Muscle of back (tissue), 13 donors: Measurements from ENCODE around the gene EIF4ENIF1. TPM values are rescaled to one million over a fixed set of nuclear protein-coding genes. Genes with fewer than 3 reads are reported as not detected.
"Not testable (repeated sequence)": the region's sequence is repeated elsewhere in the genome, so short reads cannot be mapped to it uniquely, and the experiment has no call there.

Experiments used
- DNase-seq, 3 donors: peaks; one replicate each; pipeline versions ENCODE4 v3.0.0 to v3.0.0-alpha.2; 2013
- long read RNA-seq, 9 donors: transcript quantifications; one replicate each; lab custom pipeline, GENCODE V29; 2026
- polyA plus RNA-seq, 10 donors: library from polyadenylated mRNA; unstranded; fragments of 120-200 nt; gene quantifications; one replicate each; pipeline ENCODE4 v1.2.1, GENCODE V29; 2013; ENCODE audit not compliant: insufficient read length in 10 of 10

Gene EIF4ENIF1, protein sequence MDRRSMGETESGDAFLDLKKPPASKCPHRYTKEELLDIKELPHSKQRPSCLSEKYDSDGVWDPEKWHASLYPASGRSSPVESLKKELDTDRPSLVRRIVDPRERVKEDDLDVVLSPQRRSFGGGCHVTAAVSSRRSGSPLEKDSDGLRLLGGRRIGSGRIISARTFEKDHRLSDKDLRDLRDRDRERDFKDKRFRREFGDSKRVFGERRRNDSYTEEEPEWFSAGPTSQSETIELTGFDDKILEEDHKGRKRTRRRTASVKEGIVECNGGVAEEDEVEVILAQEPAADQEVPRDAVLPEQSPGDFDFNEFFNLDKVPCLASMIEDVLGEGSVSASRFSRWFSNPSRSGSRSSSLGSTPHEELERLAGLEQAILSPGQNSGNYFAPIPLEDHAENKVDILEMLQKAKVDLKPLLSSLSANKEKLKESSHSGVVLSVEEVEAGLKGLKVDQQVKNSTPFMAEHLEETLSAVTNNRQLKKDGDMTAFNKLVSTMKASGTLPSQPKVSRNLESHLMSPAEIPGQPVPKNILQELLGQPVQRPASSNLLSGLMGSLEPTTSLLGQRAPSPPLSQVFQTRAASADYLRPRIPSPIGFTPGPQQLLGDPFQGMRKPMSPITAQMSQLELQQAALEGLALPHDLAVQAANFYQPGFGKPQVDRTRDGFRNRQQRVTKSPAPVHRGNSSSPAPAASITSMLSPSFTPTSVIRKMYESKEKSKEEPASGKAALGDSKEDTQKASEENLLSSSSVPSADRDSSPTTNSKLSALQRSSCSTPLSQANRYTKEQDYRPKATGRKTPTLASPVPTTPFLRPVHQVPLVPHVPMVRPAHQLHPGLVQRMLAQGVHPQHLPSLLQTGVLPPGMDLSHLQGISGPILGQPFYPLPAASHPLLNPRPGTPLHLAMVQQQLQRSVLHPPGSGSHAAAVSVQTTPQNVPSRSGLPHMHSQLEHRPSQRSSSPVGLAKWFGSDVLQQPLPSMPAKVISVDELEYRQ
- polyA plus RNA-seq: 10 to 100 TPM; 22.1 to 35.3 (median 31.5) TPM
- long read RNA-seq, donor 1, partial matches to known transcripts: 6 of 6 reads
- long read RNA-seq, donor 1, other reads (novel, unspliced or antisense): 0 of 6 reads
- long read RNA-seq, donor 2, partial matches to known transcripts: 61 of 86 reads
- long read RNA-seq, donor 2, other reads (novel, unspliced or antisense): 25 of 86 reads
- long read RNA-seq, donor 3: 0 reads
- long read RNA-seq, donor 4: 0 reads
- long read RNA-seq, donor 5: 0 reads
- long read RNA-seq, donor 6, partial matches to known transcripts: 11 of 11 reads
- long read RNA-seq, donor 6, other reads (novel, unspliced or antisense): 0 of 11 reads
- long read RNA-seq, donor 7: 0 reads
- long read RNA-seq, donor 8: 0 reads
- long read RNA-seq, donor 9: 0 reads

DNA sequence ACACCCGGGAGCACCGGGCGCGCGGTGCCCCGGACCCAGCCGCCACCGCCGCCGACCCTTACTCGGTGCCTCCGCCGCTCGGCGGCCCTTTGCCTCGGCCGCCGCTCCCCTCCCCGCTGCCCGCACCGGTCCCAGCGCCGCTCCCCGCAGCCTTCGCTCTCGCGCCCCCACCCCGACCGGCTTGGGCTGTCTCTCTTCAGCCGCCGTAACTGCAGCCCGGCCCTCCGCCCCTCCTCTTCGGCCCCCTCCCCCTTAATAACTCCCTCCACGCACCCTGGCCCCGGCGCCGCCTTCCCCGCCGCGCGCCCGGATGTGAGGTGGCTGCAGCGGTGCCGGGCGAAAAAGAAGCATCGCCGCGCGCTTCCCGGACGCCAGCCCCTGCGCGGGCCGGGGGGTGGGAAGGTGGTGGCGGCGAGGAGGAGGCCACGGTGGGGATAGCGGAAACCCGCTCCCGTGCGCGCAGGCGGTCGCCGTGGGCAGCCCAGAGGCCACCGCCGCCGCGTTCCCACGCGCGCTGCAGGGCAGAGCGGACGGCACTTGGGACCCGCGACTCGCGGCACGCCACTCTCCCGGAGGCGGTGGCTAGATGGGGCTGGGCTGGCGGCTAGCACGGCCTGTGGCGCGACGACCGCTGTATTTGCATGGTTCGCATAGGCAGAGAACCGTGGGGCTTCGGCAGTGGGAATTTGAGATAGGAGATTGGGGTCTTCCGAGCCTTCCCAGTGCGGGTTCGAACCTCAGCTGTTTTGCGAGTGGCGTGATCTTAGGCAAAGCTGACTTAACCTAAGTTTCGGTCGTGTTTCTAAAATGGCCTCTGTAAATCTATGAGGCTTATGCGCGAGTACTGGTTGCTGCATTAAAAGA lies at the start of gene EIF4ENIF1:
Gene EIF4ENIF1 (minus strand): TSS at position 211 of the 864 bp plus-strand sequence. CDS start 1,124 bp downstream, outside the sequence.
- peak; percentile 88 to 97 (median 92) for DNase-seq

DNA sequence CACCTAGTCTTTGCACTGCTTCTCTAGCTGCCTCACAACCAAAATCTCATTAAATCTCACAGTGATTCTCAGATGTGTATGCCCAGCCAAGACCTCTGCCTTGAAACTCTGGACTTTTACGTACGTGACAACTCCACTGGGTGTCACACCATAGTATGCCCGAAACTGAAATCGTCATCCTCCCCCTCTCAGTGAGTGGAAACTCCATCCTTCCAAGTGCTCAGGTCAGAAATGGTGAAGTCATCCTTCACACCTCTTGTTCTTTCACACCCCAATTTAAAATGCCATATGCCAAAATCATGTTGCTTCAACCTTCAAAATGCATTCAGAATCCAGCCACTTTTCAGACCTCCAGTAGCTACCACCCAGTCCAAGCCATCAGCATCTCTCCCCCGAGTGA lies 49.2 kb upstream of the EIF4ENIF1 start:
- no peak for DNase-seq

DNA sequence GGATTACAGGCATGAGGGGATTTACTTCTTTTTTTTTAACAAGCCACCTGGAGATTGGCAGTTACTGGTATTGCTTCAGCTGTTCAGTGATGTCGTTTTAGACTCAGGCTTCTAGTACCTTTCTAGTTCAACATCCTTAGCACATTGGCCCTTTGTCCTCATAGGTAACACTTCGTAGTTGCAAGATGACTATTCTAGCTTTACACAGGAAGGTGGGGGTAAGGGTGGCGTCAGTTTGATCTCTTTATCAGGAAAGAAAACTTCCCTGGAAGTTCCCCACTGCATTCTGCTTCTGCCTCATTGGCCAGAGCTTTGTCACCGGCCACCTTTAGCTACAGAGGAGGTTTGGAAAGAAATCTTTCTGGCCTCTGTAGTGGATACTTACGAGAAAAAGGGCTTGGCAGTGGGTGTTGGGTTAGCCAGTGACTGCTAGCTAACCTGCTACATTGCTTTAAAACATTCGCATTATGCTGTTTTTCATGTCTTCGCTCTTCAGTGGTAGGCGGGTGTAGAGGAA lies 47.4 kb upstream of the EIF4ENIF1 start:
- DNase-seq: no peak

DNA sequence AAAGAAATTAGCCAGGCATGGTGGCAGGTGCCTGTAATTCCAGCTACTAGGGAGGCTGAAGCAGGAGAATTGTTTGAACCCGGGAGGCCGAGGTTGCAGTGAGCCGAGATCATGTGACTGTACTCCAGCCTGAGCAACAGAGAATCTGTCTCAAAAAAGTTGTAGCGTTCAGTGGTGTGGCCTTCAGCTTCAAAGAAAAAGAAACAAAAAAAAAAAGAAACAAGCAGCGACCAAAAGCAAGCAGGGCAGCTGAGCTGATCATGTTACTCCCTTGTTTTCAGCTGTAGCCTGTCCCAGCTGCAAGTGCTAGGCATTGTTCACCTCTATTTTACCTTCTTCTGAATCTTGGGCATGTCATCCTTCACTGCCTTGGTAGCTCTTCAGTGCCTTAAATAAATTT lies 43.7 kb upstream of the EIF4ENIF1 start:
- DNase-seq: no peak

DNA sequence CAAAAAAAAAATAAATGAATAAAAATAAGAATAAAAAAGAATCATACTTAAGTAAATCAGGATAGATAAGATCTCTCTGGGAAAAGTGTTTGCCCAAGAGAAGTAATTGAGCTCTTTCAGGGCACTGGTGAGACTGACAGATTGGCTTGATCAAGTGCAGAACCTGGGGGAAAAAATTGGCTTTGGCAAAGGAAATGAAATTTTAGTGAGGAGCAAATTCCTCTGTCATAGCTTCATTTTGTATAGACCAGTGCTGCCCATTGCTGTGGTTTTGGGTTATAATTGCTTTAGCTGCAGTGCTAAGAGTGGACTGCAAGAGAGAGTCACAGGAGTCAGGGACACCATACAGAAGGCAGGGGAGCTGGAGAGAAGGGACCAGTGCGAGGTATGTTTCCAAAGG lies 42.4 kb upstream of the EIF4ENIF1 start:
- peak in 1 of 3 donors; percentile 20 for DNase-seq

DNA sequence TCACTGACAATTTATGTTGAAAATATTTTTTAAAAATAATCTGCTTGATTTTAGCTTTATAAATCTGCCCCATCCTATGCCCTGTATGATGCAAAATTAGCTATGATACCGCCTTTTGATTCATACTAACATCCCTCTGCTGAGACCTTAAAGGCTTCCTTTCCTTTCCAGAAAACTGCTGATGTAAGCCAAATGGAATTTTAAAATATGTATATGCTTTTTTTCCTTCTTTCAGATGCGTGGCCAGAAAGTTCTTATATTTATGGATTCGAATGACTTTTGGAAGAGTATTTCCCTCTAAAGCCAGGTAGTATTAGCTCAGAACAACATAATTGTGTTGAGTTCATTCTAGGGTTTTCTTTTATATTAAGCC lies 41.2 kb upstream of the EIF4ENIF1 start:
- DNase-seq: peak; percentile 34 to 79 (median 49)

DNA sequence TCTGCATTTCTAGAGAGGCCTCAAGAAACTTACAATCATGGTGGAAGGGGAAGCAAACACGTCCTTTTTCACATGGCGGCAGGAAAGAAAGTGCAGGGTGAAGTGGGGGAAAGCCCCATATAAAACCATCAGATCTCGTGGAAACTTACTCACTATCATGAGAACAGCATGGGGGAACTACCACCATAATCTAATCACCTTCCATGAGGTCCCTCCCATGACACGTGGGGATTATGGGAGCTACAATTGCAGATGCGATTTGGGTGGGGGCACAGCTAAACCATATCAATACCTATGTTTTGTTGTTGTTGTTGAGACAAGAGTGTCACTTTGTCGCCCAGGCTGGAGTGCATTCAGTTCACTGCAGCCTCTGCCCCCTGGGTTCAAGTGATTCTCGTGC lies 36.6 kb upstream of the EIF4ENIF1 start:
- DNase-seq: no peak

DNA sequence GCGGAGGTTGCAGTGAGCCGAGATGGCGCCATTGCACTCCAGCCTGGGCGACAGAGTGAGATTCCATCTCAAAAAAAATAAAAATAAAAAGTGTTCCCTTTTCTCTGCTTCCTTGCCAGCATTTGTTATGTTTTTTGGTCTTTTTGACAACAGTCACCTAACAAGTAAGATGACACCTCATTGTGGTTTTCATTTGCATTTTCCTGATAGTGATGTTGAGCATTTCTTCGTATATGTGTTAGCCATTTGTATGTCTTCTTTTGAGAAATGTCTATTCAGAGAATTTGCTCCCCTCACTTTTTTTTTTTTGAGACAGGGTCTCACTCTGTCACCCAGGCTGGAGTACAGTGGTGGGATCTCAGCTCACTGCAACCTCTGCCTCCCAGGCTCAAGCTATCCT lies 34.5 kb upstream of the EIF4ENIF1 start:
- not testable (repeated sequence) for DNase-seq

DNA sequence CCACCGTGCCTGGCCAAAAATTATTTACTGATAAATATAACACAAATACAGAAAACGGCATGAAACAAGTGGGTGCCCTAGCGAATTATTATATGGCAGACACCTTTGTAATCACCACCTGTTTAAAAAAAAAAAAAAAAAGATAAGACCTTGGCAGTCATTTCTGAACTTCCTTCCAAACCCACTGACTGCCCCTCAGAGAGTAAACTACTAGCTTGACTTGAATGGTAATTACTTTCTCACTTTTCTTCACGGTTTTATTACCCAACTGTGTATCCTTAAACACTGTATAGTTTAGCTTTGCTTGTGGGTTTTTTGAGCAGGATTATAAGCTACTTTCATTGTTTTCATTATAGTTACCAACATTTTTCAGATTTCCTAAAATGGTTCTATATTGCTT lies 30.4 kb upstream of the EIF4ENIF1 start:
- DNase-seq: no peak

DNA sequence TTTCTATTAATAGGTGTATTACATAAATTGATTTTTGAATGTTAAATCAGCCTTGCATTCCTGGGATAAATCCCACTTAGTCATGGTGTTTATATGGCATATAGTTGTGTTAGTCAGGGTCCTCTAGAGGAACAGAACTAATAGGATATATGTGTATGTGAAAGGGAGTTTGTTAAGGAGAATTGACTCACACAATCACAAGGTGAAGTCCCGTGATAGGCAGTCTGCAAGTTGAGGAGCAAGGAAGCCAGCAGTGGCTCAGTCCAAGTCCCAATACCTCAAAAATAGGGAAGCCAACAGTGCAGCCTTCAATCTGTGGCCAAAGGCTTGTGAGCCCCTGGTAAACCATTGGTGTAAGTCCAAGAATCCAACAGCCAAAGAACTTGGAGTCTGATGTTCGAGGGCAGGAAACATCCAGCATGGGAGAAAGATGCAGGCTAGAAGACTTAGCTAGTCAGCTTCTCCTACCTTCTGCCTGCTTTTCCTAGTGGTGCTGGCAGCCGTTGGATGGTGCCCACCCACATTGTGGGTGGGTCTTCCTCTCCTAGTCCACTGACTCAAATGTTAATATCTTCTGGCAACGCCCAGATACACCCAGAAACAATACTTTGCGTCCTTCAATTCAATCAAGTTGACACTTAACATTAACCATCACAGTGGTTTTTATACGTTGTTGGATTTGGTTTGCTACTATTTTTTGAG lies 19.6 kb upstream of the EIF4ENIF1 start:
- no peak for DNase-seq

DNA sequence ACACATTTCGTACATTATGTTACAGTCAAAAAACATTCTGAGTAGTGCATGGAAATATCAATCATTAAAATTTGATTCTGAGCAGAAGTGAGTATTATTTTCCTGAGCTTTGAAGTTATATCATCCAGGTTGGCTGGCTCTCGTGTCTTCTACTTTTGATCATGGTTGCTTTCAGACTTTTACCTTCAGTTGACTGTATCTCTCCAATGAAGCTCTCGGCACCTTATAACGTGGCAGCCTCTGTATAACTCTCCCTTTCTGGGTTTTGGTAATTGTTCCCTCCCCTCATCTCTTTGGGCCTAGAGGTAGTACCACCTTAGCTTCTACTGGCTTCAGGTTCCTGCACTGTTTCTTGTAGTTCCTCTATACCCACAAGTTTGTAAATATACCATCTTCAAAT lies 18.9 kb upstream of the EIF4ENIF1 start:
- DNase-seq: no peak

DNA sequence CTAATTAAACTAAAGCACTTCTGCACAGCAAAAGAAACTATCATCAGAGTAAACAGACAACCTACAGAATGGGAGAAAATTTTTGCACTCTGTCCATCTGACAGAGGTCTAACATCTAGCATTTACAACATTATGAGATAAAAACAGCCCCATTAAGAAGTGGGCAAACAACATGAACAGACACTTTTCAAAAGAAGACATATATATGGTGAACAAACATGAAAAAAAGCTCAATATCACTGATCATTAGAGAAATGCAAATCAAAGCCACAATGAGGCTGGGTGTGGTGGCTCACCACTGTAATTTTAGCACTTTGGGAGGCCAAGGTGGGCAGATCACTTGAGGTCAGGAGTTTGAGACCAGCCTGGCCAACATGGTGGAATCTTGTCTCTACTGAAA lies 17.9 kb upstream of the EIF4ENIF1 start:
- not testable (repeated sequence) for DNase-seq

DNA sequence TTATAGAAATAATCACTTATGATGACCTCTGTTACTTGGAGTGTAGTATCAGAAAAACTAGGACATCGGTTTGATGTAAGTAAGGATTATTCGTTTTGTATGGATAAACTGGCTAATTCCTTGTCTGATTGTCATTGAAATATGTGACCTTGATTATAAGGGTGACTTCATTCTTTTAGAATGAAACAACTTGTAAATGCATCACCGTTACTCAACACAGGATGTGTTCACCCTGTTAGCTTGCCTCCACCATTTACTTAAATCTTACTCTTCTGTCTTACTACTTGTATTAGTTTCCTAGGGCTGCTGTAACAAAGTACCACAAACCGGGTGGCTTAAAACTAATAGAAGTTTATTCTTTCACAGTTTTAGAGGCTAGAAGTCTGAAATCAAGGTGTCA lies 14.6 kb upstream of the EIF4ENIF1 start:
- DNase-seq: no peak

DNA sequence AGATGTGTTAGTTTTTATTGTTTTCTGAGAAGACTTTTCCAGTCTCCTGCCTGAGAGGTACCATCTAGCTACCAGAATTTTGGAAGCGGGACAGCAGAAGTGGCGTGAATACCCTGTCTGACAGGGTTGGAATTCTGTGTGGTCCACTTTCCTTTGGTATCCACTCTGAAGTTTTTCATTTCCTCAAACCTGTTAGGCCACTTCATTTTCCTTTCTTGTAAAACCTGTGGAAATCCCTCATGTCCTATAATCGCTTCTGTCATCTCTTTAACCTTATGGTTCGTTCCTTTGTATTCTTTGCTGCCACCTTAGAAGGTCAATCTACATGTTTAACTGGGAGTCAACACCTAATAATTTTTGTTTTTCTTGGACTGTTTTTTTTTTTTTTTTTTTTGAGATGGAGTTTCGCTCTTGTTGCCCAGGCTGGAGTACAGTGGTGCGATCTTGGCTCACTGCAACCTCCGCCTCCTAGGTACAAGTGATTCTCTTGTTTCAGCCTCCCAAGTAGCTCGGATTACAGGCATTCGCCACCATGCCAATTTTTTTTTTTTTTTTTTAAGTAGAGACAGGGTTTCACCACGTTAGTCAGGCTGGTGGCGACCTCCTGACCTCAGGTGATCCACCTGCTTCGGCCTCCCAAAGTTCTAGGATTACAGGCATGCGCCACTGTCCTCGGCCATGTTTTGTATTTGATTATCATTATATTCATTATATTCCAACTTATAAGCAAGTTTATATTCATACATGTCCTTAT lies 13.7 kb upstream of the EIF4ENIF1 start:
- no peak for DNase-seq

DNA sequence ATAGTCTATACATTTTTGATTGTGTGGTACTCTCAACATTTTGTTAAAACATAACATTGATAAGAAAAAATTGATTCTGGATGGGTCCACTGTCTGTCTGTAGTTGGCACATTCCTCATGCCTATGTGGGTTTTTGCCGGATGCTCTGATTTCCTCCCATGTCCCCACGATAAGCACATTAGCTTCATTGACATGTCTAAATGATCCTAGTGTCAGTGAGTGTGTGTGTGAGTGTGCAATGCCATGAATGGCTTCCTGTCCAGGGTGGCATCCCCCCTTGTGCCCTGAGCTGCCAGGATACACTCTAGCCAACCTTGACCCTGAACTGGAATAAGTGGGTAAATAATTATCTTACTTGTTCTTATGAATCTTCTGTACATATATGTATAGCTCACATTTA lies 12.1 kb upstream of the EIF4ENIF1 start:
- no peak for DNase-seq

DNA sequence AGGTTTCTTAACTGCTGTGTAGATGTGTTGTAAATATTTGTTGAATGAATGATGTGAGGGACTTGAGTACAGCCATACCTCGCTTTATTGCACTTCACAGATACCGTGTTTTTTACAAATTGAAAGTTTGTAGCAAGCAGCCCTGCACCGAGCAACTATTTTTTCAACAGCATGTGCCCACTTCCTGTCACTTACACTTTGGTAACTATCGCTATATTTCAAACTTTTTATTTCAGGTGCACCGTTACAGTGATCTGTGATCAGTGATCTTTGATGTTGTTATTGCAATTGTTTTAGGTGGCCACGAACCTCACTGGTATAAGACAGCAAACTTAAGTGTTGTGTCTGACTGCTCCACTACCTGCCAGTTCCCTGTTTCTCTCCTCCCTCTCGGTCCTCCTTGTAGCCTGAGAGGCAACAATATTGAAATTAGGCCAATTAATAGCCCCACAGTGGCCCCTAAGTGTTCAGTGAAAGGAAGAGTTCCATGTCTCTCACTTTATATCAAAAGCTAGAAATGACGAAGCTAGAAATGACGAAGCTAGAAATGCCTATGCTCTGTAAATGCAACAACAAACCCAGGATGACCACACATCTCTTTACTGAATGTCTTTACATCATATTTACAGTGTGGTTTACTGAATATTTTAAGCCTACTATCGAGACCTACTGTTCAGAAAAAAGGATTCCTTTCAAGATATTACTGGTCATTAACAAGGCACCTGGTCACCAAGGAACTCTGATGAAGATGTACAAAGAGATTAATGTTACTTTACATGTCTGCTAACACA lies 7.7 kb upstream of the EIF4ENIF1 start:
- no peak for DNase-seq

DNA sequence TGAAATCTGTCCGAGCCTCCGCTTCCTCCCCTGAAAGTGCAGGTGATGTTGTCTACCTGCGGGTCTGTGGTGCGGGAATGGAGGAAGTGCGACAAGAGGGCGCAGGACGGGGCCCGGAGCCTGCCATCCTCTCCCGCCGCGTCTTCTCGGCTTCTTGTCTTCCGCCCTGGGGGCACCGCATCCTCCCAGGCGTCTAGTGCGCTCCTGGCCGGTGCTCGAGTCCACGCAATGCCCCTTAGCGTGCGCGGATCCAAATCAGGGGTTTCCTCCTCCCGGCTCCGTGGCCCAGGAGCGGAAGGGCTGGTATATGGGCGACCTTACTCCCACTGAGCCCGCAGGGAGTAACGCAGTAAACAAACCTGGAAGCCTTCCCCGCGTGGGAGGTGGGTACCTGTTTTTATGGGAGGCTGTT lies 7.1 kb upstream of the EIF4ENIF1 start:
- DNase-seq: peak in 1 of 3 donors; percentile 3
